ENCODE data around the gene RAB24.

The RAB24 gene

GRCh38 chr5:177304392-177305119 lies 1.0 kb upstream of the RAB24 start:
- no peak for FAIRE-seq
- no peak for TF ChIP-seq CTCF (IDR thresholded peaks at IDR 0.05; ENCODE audit: insufficient read depth, missing control alignments)
- DNase-seq (ENCODE audit: insufficient read length, low spot score): no peak

GRCh38 chr5:177303925-177304391 lies 439 bp upstream of the RAB24 start:
- FAIRE-seq (no peak), DNase-seq (ENCODE audit: insufficient read length, low spot score) (no peak)

GRCh38 chr5:177302354-177303110 lies 987 bp downstream of the RAB24 start:
- DNase-seq (ENCODE audit: insufficient read length, low spot score): no peak
- TF ChIP-seq CTCF (IDR thresholded peaks at IDR 0.05; ENCODE audit: insufficient read depth, missing control alignments): no peak
- FAIRE-seq: no peak

More at GRCh38 chr5:177303925-177304391, 439 bp upstream of the RAB24 start:
- TF ChIP-seq CTCF (IDR thresholded peaks at IDR 0.05; ENCODE audit: insufficient read depth, missing control alignments): no peak

- FAIRE-seq (no peak), DNase-seq (ENCODE audit: insufficient read length, low spot score) (no peak)
Observed at GRCh38 chr5:177301503-177302165, 1.9 kb downstream of the RAB24 start.

GRCh38 chr5:177300951-177301350 lies 2.6 kb downstream of the RAB24 start:
- DNase-seq (ENCODE audit: insufficient read length, low spot score): no peak
- no peak for FAIRE-seq
- no peak for TF ChIP-seq CTCF (IDR thresholded peaks at IDR 0.05; ENCODE audit: insufficient read depth, missing control alignments)

More at GRCh38 chr5:177301503-177302165, 1.9 kb downstream of the RAB24 start:
- TF ChIP-seq CTCF (IDR thresholded peaks at IDR 0.05; ENCODE audit: insufficient read depth, missing control alignments): no peak

- TF ChIP-seq CTCF (IDR thresholded peaks at IDR 0.05; ENCODE audit: insufficient read depth, missing control alignments): no peak
- no peak for FAIRE-seq
- no peak for DNase-seq (ENCODE audit: insufficient read length, low spot score)
Observed at GRCh38 chr5:177300236-177300880, 3.2 kb downstream of the RAB24 start.
